Prostate gland (tissue), 2 donors: Measurements from ENCODE around the gene IFNLR1. TPM values are rescaled to one million over a fixed set of nuclear protein-coding genes. Genes with fewer than 3 reads are reported as not detected.
"Not testable (repeated sequence)": the region's sequence is repeated elsewhere in the genome, so short reads cannot be mapped to it uniquely, and the experiment has no call there.

Experiments used
- DNase-seq: peaks from one replicate; pipeline ENCODE4 v3.0.0-alpha.2; 2019; ENCODE audit warnings: low spot score
- H3K27ac ChIP-seq, 2 donors: fragments of 200-600 bp; sonication (generic); 2 replicates each; pipeline ENCODE4 v1.5.1; 2017 to 2019
- H3K27me3 ChIP-seq: fragments of 200-600 bp; sonication (generic); replicated peaks from 2 replicates; pipeline ENCODE4 v1.5.1; 2019; ENCODE audit not compliant: insufficient read depth
- H3K36me3 ChIP-seq, 2 donors: fragments of 200-600 bp; sonication (generic); 1 replicate in 1 of 2; 2 replicates in 1 of 2; pipeline versions ENCODE4 v1.5.1 to v1.8.1; 2017 to 2019
- H3K4me1 ChIP-seq: fragments of 200-600 bp; sonication (generic); replicated peaks from 2 replicates; pipeline ENCODE4 v1.5.1; 2019
- H3K4me3 ChIP-seq, 2 donors: fragments of 200-600 bp; sonication (generic); 2 replicates each; pipeline ENCODE4 v1.5.1; 2017 to 2019
- H3K9me3 ChIP-seq: fragments of 200-600 bp; sonication (generic); 2 replicates; pipeline ENCODE4 v1.5.1; 2017
- POLR2A ChIP-seq: fragments of 450-650 bp; IDR thresholded peaks from one replicate; pipeline ENCODE4 v1.6.1; 2016; ENCODE audit warnings: antibody characterized with exemption, mild to moderate bottlenecking
- POLR2AphosphoS5 ChIP-seq: sonication (generic); formaldehyde crosslinking; IDR thresholded peaks from one replicate; pipeline ENCODE4 v1.6.1; 2017; ENCODE audit warnings: antibody characterized with exemption
- WGBS: methylation state at CpG from one replicate; pipeline ENCODE4 v1.1.5; 2018; 5-methylcytosine and 5-hydroxymethylcytosine counted together
- intact Hi-C: fragments of 100-400 bp; cut with DNase I; formaldehyde crosslinking; loops from one replicate; pipeline ENCODE4 v1.14.2; 2022
- total RNA-seq, 2 donors: library from RNA; depleted of rRNA; stranded (reverse); fragments of >200 nt; gene quantifications; one replicate each; pipeline ENCODE4 v1.1.0, GENCODE V29; 2016
- TF ChIP-seq, protein P1 (sequence below), 4 experiments: fragments of 200-600 bp in 2 of 4; fragments of 450-650 bp in 2 of 4; sonication (generic) in 2 of 4; IDR thresholded peaks; 1 replicate in 3 of 4; 2 replicates in 1 of 4; pipeline ENCODE4 v1.5.1; 2016 to 2019; ENCODE audit warnings: antibody characterized with exemption in 4 of 4, mild to moderate bottlenecking in 2 of 4, moderate library complexity in 2 of 4

IFNLR1 gene
- total RNA-seq, 2 donors from 2014 or later, result 6.6 to 9.2 TPM

- WGBS, result 87% methylated on average over 10 of the region's 10 CpGs
- Histone ChIP-seq H3K27me3 (no peaks in the 10 kb centered on the region), H3K36me3 (no peaks in the 10 kb centered on the region), H3K27ac (no peak overlapping the region), H3K4me1 (peaks cover 3% of the 10 kb centered on the region), H3K4me3 (no peak overlapping the region), H3K9me3 (no peaks in the 10 kb centered on the region)
- no peak for DNase-seq
- no peak for TF ChIP-seq POLR2AphosphoS5
- TF ChIP-seq, protein P1, sequence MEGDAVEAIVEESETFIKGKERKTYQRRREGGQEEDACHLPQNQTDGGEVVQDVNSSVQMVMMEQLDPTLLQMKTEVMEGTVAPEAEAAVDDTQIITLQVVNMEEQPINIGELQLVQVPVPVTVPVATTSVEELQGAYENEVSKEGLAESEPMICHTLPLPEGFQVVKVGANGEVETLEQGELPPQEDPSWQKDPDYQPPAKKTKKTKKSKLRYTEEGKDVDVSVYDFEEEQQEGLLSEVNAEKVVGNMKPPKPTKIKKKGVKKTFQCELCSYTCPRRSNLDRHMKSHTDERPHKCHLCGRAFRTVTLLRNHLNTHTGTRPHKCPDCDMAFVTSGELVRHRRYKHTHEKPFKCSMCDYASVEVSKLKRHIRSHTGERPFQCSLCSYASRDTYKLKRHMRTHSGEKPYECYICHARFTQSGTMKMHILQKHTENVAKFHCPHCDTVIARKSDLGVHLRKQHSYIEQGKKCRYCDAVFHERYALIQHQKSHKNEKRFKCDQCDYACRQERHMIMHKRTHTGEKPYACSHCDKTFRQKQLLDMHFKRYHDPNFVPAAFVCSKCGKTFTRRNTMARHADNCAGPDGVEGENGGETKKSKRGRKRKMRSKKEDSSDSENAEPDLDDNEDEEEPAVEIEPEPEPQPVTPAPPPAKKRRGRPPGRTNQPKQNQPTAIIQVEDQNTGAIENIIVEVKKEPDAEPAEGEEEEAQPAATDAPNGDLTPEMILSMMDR (IDR thresholded peaks at IDR 0.05), result no peak
- TF ChIP-seq POLR2A, result no peak
- intact Hi-C loops, result no loop called here
Observed at GRCh38 chr1:24210195-24210627, 23.1 kb upstream of the IFNLR1 start.

- H3K4me1 ChIP-seq, result peaks cover 3% of the 10 kb centered on the region
- H3K36me3 ChIP-seq, result no peaks in the 10 kb centered on the region
- intact Hi-C loops, result loop anchor here (10.0 kb wide), 1 partner anchor 106 kb away; the partner anchor contains the start of gene GRHL3
- no peak overlapping the region for H3K4me3 ChIP-seq
- no peaks in the 10 kb centered on the region for H3K9me3 ChIP-seq
- TF ChIP-seq POLR2AphosphoS5 (no peak), POLR2A (no peak)
- TF ChIP-seq, protein P1 (IDR thresholded peaks at IDR 0.05), result no peak
- H3K27me3 ChIP-seq, result no peaks in the 10 kb centered on the region
- WGBS, result 93% methylated on average over 5 of the region's 5 CpGs
- no peak for DNase-seq
- no peak overlapping the region for H3K27ac ChIP-seq
Observed at GRCh38 chr1:24209097-24209496, 22.0 kb upstream of the IFNLR1 start.

GRCh38 chr1:24207709-24208108, 20.6 kb upstream of the IFNLR1 start:
- no peak overlapping the region for H3K27ac ChIP-seq
- H3K27me3 ChIP-seq, result no peaks in the 10 kb centered on the region
- intact Hi-C loops, result loop anchor here (10.0 kb wide), 1 partner anchor 107 kb away; the partner anchor contains the start of gene GRHL3
- no peaks in the 10 kb centered on the region for H3K36me3 ChIP-seq
- peaks cover 4% of the 10 kb centered on the region for H3K4me1 ChIP-seq
- H3K9me3 ChIP-seq, result no peaks in the 10 kb centered on the region
- H3K4me3 ChIP-seq, result no peak overlapping the region
- WGBS, result 93% methylated on average over 6 of the region's 6 CpGs
- no peak for DNase-seq
- TF ChIP-seq, protein P1 (IDR thresholded peaks at IDR 0.05), result no peak
- TF ChIP-seq POLR2A, result no peak
- no peak for TF ChIP-seq POLR2AphosphoS5

- not testable (repeated sequence) for DNase-seq, H3K27me3 ChIP-seq, H3K4me1 ChIP-seq, H3K9me3 ChIP-seq, H3K27ac ChIP-seq, H3K36me3 ChIP-seq, H3K4me3 ChIP-seq
- WGBS, result 89% methylated on average over 9 of the region's 9 CpGs
- intact Hi-C loops, result loop anchor here (10.0 kb wide), 1 partner anchor 107 kb away; the partner anchor contains the start of gene GRHL3
Observed at GRCh38 chr1:24207395-24207687, 20.3 kb upstream of the IFNLR1 start.

GRCh38 chr1:24206516-24207394, 19.7 kb upstream of the IFNLR1 start:
- peak; percentile 70 for DNase-seq
- WGBS, result 47% methylated on average over 12 of the region's 12 CpGs
- H3K36me3 ChIP-seq, result no peaks in the 10 kb centered on the region
- H3K4me1 ChIP-seq, result peaks cover 11% of the 10 kb centered on the region
- no peaks in the 10 kb centered on the region for H3K27me3 ChIP-seq
- H3K4me3 ChIP-seq, result no peak overlapping the region
- H3K9me3 ChIP-seq, result no peaks in the 10 kb centered on the region
- TF ChIP-seq POLR2AphosphoS5, result peak; percentile 52
- TF ChIP-seq, protein P1 (IDR thresholded peaks at IDR 0.05), result no peak
- TF ChIP-seq POLR2A, result no peak
- peak overlapping the region in 1 of 2 donors; percentile 63 for H3K27ac ChIP-seq
- intact Hi-C loops, result loop anchor here (10.0 kb wide), 1 partner anchor 108 kb away; the partner anchor contains the start of gene GRHL3
